Measurements from ENCODE around the gene OR8U1. TPM values are rescaled to one million over a fixed set of nuclear protein-coding genes. Genes with fewer than 3 reads are reported as not detected.

The OR8U1 gene
- total and polyA plus RNA-seq, 2 of the 8 experiments (the other 6 are each of a cell fraction or from before 2014, with no cell fraction given), result not detected

GRCh38 chr11:56340289-56340688 is 35.1 kb upstream of the OR8U1 start:
- H3K18ac ChIP-seq (ENCODE audit: extremely low read depth, low read length), result no peak overlapping the region
- no peak overlapping the region for H2BK5ac ChIP-seq (ENCODE audit: low read depth, low read length)
- H4K8ac ChIP-seq (ENCODE audit: extremely low read depth, insufficient read depth, low read length), result no peak overlapping the region
- FAIRE-seq, result no peak
- H3K14ac ChIP-seq (ENCODE audit: insufficient read length), result no peak overlapping the region
- no peaks in the 10 kb centered on the region; a peak in 1 of 8 replicates for H3K36me3 ChIP-seq (ENCODE audit: control insufficient read depth in 2 of 4, insufficient read depth in 4 of 4, low read length in 3 of 4)
- no peak overlapping the region for H2BK15ac ChIP-seq (ENCODE audit: low read length)
- H3K9ac ChIP-seq (replicated peaks in 1 of 4; ENCODE audit: extremely low read depth in 1 of 4, low read depth in 3 of 4, low read length in 3 of 4), result no peak overlapping the region
- no peak overlapping the region for H3K4me2 ChIP-seq (ENCODE audit: insufficient read depth in 1 of 2, low read depth in 2 of 2, low read length in 2 of 2)
- no peak overlapping the region for H2BK12ac ChIP-seq (ENCODE audit: low read depth, low read length)
- no peak overlapping the region for H3K23ac ChIP-seq (ENCODE audit: insufficient read length)
- no peak overlapping the region for H2AK5ac ChIP-seq (ENCODE audit: low read depth, low read length)
- H2AFZ ChIP-seq (ENCODE audit: low read length), result no peak overlapping the region
- ChIA-PET CTCF (ENCODE audit: partially characterized antibody) (no interaction called here), POLR2A (ENCODE audit: partially characterized antibody) (no interaction called here)
- DNase-seq (ENCODE audit: low read depth in 1 of 2, low spot score in 2 of 2), result no peak
- H3K27ac ChIP-seq (ENCODE audit: low read depth, low read length), result no peak overlapping the region
- no peak overlapping the region for H4K5ac ChIP-seq (ENCODE audit: insufficient read length, low read depth, low read length)
- H3K27me3 ChIP-seq (replicated peaks in 1 of 4; ENCODE audit: control insufficient read depth in 3 of 4, extremely low read depth in 1 of 4, insufficient read depth in 3 of 4, low read length in 3 of 4), result no peaks in the 10 kb centered on the region
- H3K79me1 ChIP-seq (ENCODE audit: low read depth, low read length), result no peaks in the 10 kb centered on the region
- H3K79me2 ChIP-seq (ENCODE audit: control insufficient read depth in 1 of 2, insufficient read depth in 2 of 2, low read length in 2 of 2), result no peaks in the 10 kb centered on the region
- no peak overlapping the region for H2BK20ac ChIP-seq (ENCODE audit: low read length)
- H3K9me3 ChIP-seq (ENCODE audit: insufficient read depth in 2 of 2, low read depth in 1 of 2, low read length in 1 of 2), result peaks cover 2 to 7% of the 10 kb centered on the region in 2 experiments; a peak in 1 of 4 replicates
- no peak overlapping the region for H3K56ac ChIP-seq (replicated peaks; ENCODE audit: insufficient read length, low read depth, low read length)
- no peak overlapping the region for H3K4me3 ChIP-seq (ENCODE audit: extremely low read depth in 1 of 4, insufficient read depth in 2 of 4, low read depth in 3 of 4, low read length in 4 of 4)
- peaks cover 0 to 6% (median 0%) of the 10 kb centered on the region in 4 experiments; a peak in 1 of 7 replicates for H3K4me1 ChIP-seq (replicated peaks in 1 of 4; ENCODE audit: control insufficient read depth in 3 of 4, insufficient read depth in 4 of 4, low read length in 3 of 4)
- no peaks in the 10 kb centered on the region for H3K23me2 ChIP-seq (ENCODE audit: low read depth, low read length)
- H4K20me1 ChIP-seq (replicated peaks in 1 of 2; ENCODE audit: control insufficient read depth in 1 of 2, insufficient read depth in 2 of 2, low read length in 2 of 2), result no peaks in the 10 kb centered on the region
- H4K91ac ChIP-seq (replicated peaks; ENCODE audit: insufficient read length, low read length), result no peak overlapping the region
- no peak overlapping the region for H3K4ac ChIP-seq (replicated peaks; ENCODE audit: insufficient read length, low read depth, low read length)
- H2BK120ac ChIP-seq (replicated peaks; ENCODE audit: low read depth, low read length), result no peak overlapping the region
- no peak for TF ChIP-seq JUN (IDR thresholded peaks at IDR 0.05; ENCODE audit: low read depth, low read length)
- TF ChIP-seq CBX5 (IDR thresholded peaks at IDR 0.05; ENCODE audit: low read depth, low read length), result no peak
- no peak for TF ChIP-seq SP1 (IDR thresholded peaks at IDR 0.05; ENCODE audit: low read depth, low read length)
- no peak for TF ChIP-seq SIRT6 (IDR thresholded peaks at IDR 0.05; ENCODE audit: low read length)
- TF ChIP-seq CEBPB (IDR thresholded peaks at IDR 0.05; ENCODE audit: low read depth, low read length), result no peak
- TF ChIP-seq GTF2F1 (IDR thresholded peaks at IDR 0.05; ENCODE audit: borderline replicate concordance, low read depth, low read length), result no peak
- TF ChIP-seq KDM1A (IDR thresholded peaks at IDR 0.05; ENCODE audit: borderline replicate concordance, low read length), result no peak
- no peak for TF ChIP-seq MAX (IDR thresholded peaks at IDR 0.05)
- no peak for TF ChIP-seq NRF1 (IDR thresholded peaks at IDR 0.05; ENCODE audit: low read depth, low read length)
- TF ChIP-seq TAF1 (IDR thresholded peaks at IDR 0.05; ENCODE audit: low read depth, low read length), result no peak
- no peak for TF ChIP-seq PHF8 (conservative IDR thresholded peaks at IDR 0.05; ENCODE audit: low read depth, low read length)
- TF ChIP-seq BACH1 (IDR thresholded peaks at IDR 0.05; ENCODE audit: low read length), result no peak
- TF ChIP-seq MAFK (IDR thresholded peaks at IDR 0.05; ENCODE audit: low read depth, low read length), result no peak
- TF ChIP-seq EP300 (IDR thresholded peaks at IDR 0.05; ENCODE audit: borderline replicate concordance in 1 of 2, low read depth in 2 of 2, low read length in 2 of 2), result no peak
- no peak for TF ChIP-seq BRCA1 (IDR thresholded peaks at IDR 0.05; ENCODE audit: low read depth, low read length)

Measured in H1 (cell line).